ENCODE results near the gene TPRX2. TPM values are rescaled to one million over a fixed set of nuclear protein-coding genes. Genes with fewer than 3 reads are reported as not detected.

Gene TPRX2
- total and polyA plus RNA-seq, 4 donors, result not detected

GRCh38 chr19:47891923-47892666 is 33.1 kb downstream of the TPRX2 start (continued):
- TF ChIP-seq, protein P1, sequence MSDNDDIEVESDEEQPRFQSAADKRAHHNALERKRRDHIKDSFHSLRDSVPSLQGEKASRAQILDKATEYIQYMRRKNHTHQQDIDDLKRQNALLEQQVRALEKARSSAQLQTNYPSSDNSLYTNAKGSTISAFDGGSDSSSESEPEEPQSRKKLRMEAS (IDR thresholded peaks at IDR 0.05), result peak; percentile 85
- TF ChIP-seq TAF1 (conservative IDR thresholded peaks at IDR 0.05), result peak; percentile 95
- peak; percentile 28 for TF ChIP-seq HNF4G (IDR thresholded peaks at IDR 0.05)
- TF ChIP-seq REST (IDR thresholded peaks at IDR 0.05), result peak; percentile 89
- peak; percentile 98 for TF ChIP-seq RXRA (IDR thresholded peaks at IDR 0.05)
- peak; percentile 48 for TF ChIP-seq FOXA1 (IDR thresholded peaks at IDR 0.05)
- peak in 1 of 2 donors; percentile 47 for TF ChIP-seq GABPA (IDR thresholded peaks at IDR 0.05 in 1 of 2, conservative IDR thresholded peaks at IDR 0.05 in 1 of 2)

DNA sequence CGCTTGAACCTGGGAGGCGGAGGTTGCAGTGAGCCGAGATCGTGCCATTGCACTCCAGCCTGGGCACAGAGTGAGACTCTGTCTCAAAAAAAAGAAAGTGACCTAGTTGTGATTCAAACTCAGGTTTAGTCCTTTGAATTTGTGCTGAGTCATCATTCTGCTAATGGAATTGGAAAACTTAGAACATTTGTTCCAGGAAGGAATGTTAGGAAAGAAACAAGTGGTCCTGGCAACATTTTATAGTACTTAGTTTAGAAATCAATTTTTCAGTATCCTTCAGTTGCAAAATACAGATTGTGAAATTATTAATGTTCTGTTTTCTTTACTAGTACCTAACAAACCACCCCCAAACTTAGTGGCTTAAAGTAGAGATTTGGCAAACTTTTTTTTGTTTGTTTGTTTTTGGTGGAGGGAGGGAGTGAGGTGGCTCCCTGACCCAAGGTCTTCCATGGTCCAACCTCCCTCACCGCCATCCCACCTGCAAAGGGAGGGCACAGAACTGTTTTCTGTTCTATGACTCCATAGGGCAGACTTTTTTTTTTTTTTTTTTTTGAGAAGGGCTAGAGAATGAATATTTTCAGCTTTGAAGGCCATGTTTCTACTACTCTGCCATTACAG is 36.2 kb downstream of the TPRX2 start:
- Histone ChIP-seq H3K9ac (ENCODE audit: low read depth in 1 of 2, low read length in 2 of 2) (no peak overlapping the region), H3K27me3 (ENCODE audit: control insufficient read depth in 4 of 4, insufficient read depth in 4 of 4, low read length in 3 of 4) (no peaks in the 10 kb centered on the region), H3K27ac (ENCODE audit: low read depth in 1 of 2, low read length in 2 of 2) (peak overlapping the region; percentile 66 to 75), H3K9me3 (ENCODE audit: control insufficient read depth in 4 of 4, low read length in 3 of 4) (peaks cover 0 to 3% (median 2%) of the 10 kb centered on the region in 4 donors), H3K4me1 (ENCODE audit: control insufficient read depth in 4 of 4, insufficient read depth in 4 of 4, low read length in 3 of 4) (peaks cover 9 to 27% (median 18%) of the 10 kb centered on the region in 4 donors), H3K4me3 (ENCODE audit: low read depth in 1 of 3, low read length in 3 of 3) (no peak overlapping the region), H3K36me3 (ENCODE audit: control insufficient read depth in 4 of 4, insufficient read depth in 3 of 4, low read depth in 1 of 4, low read length in 3 of 4) (no peaks in the 10 kb centered on the region)
- DNase-seq (ENCODE audit: low spot score), result no peak
- TF ChIP-seq HNF4G (IDR thresholded peaks at IDR 0.05) (peak; percentile 35), TAF1 (conservative IDR thresholded peaks at IDR 0.05) (peak; percentile 48), ATF3 (IDR thresholded peaks at IDR 0.05) (peak; percentile 74), FOXA2 (IDR thresholded peaks at IDR 0.05) (no peak), NR2F2 (IDR thresholded peaks at IDR 0.05) (peak; percentile 16), ZBTB33 (IDR thresholded peaks at IDR 0.05) (peak; percentile 88), GABPA (IDR thresholded peaks at IDR 0.05 in 1 of 2, conservative IDR thresholded peaks at IDR 0.05 in 1 of 2) (no peak), EGR1 (IDR thresholded peaks at IDR 0.05; ENCODE audit: low read depth in 2 of 2) (peak in 1 of 2 donors; percentile 64), SP1 (IDR thresholded peaks at IDR 0.05) (peak; percentile 95), RXRA (IDR thresholded peaks at IDR 0.05) (peak; percentile 82 to 90), RAD21 (IDR thresholded peaks at IDR 0.05) (peak; percentile 20 to 33), YY1 (IDR thresholded peaks at IDR 0.05) (peak; percentile 77), CTCF (IDR thresholded peaks at IDR 0.05; ENCODE audit: low read depth, low read length, missing input control) (no peak), REST (IDR thresholded peaks at IDR 0.05) (peak; percentile 22), FOXA1 (IDR thresholded peaks at IDR 0.05) (no peak), HNF4A (conservative IDR thresholded peaks at IDR 0.05) (peak; percentile 78 to 84), JUND (IDR thresholded peaks at IDR 0.05) (peak; percentile 56 to 83)
- TF ChIP-seq, protein P1 (IDR thresholded peaks at IDR 0.05), result peak; percentile 81
- 34% methylated on average over 5 of the region's 5 CpGs for WGBS
